Smooth muscle cell (in vitro differentiated cells): Measurements from ENCODE around the gene OLIG1. TPM values are rescaled to one million over a fixed set of nuclear protein-coding genes. Genes with fewer than 3 reads are reported as not detected.

ENCODE experiments used
- DNase-seq: peaks from one replicate; lab custom pipeline; 2025; ENCODE audit not compliant: unreplicated experiment; lab: John Stamatoyannopoulos, UW
- H2AFZ ChIP-seq: fragments of 200-600 bp; sonication (generic); 2 replicates; pipeline ENCODE4 v1.6.0; 2016; ENCODE audit warnings: antibody characterized with exemption, low read depth, mild to moderate bottlenecking
- H3F3A ChIP-seq: fragments of 200-600 bp; sonication (generic); 2 replicates; pipeline ENCODE4 v1.6.0; 2017; ENCODE audit warnings: antibody characterized with exemption, low read depth
- H3K27ac ChIP-seq: fragments of 200-600 bp; sonication (generic); 2 replicates; pipeline ENCODE4 v1.5.1; 2016; ENCODE audit warnings: low read depth, mild to moderate bottlenecking
- H3K27me3 ChIP-seq: fragments of 200-600 bp; sonication (generic); 2 replicates; pipeline ENCODE4 v1.6.1; 2016; ENCODE audit warnings: low read depth, mild to moderate bottlenecking
- H3K36me3 ChIP-seq: fragments of 200-600 bp; sonication (generic); 2 replicates; pipeline ENCODE4 v1.5.1; 2016; ENCODE audit warnings: low read depth
- H3K4me1 ChIP-seq: fragments of 200-600 bp; sonication (generic); 2 replicates; pipeline ENCODE4 v1.5.1; 2016; ENCODE audit warnings: low read depth
- H3K4me2 ChIP-seq: fragments of 200-600 bp; sonication (generic); 2 replicates; pipeline ENCODE4 v1.6.0; 2016; ENCODE audit warnings: mild to moderate bottlenecking
- H3K4me3 ChIP-seq: fragments of 200-600 bp; sonication (generic); 2 replicates; pipeline ENCODE4 v1.5.1; 2016; ENCODE audit warnings: mild to moderate bottlenecking
- H3K79me2 ChIP-seq: fragments of 200-600 bp; sonication (generic); 2 replicates; pipeline ENCODE4 v1.6.0; 2016; ENCODE audit warnings: low read depth, mild to moderate bottlenecking
- H3K9ac ChIP-seq: fragments of 200-600 bp; sonication (generic); 2 replicates; pipeline ENCODE4 v1.6.0; 2016; ENCODE audit warnings: low read depth
- H3K9me3 ChIP-seq: fragments of 200-600 bp; sonication (generic); replicated peaks from 2 replicates; pipeline ENCODE4 v1.5.1; 2016; ENCODE audit warnings: low read depth
- H4K20me1 ChIP-seq: fragments of 200-600 bp; sonication (generic); 2 replicates; pipeline ENCODE4 v1.6.0; 2016; ENCODE audit warnings: low read depth
- WGBS: methylation state at CpG from one replicate; pipeline ENCODE4 v1.1.7; 2016; ENCODE audit warnings: low lambda C conversion rate; 5-methylcytosine and 5-hydroxymethylcytosine counted together
- polyA plus RNA-seq: library from polyadenylated mRNA; unstranded; fragments of >200 nt; fragmentation: Nextera tagmentation; extraction: Ambion mirVana; gene quantifications from 2 replicates; pipeline ENCODE4 v1.2.1, GENCODE V29; 2016
- total RNA-seq: library from RNA; depleted of rRNA; stranded (reverse); fragments of >200 nt; gene quantifications from 2 replicates; pipeline ENCODE4 v1.2.3, GENCODE V29; 2014
- TF ChIP-seq, protein P1 (sequence below): fragments of 200-600 bp; sonication (generic); IDR thresholded peaks from 2 replicates; pipeline ENCODE4 v1.5.1; 2017; ENCODE audit warnings: borderline replicate concordance, mild to moderate bottlenecking, antibody characterized with exemption; ENCODE audit not compliant: insufficient read depth, poor library complexity, severe bottlenecking

The OLIG1 gene
- total and polyA plus RNA-seq, 2 experiments from 2014 or later = not detected

DNA sequence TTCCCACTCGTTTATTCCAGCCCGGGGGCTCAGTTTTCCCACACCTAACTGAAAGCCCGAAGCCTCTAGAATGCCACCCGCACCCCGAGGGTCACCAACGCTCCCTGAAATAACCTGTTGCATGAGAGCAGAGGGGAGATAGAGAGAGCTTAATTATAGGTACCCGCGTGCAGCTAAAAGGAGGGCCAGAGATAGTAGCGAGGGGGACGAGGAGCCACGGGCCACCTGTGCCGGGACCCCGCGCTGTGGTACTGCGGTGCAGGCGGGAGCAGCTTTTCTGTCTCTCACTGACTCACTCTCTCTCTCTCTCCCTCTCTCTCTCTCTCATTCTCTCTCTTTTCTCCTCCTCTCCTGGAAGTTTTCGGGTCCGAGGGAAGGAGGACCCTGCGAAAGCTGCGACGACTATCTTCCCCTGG, 43.5 kb upstream of the OLIG1 start:
- no peaks in the 10 kb centered on the region for H4K20me1 ChIP-seq

DNA sequence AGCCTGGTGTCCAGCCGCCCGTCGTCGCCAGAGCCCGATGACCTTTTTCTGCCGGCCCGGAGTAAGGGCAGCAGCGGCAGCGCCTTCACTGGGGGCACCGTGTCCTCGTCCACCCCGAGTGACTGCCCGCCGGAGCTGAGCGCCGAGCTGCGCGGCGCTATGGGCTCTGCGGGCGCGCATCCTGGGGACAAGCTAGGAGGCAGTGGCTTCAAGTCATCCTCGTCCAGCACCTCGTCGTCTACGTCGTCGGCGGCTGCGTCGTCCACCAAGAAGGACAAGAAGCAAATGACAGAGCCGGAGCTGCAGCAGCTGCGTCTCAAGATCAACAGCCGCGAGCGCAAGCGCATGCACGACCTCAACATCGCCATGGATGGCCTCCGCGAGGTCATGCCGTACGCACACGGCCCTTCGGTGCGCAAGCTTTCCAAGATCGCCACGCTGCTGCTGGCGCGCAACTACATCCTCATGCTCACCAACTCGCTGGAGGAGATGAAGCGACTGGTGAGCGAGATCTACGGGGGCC, 43.0 kb upstream of the OLIG1 start:
- WGBS = 5% methylated on average over 54 of the region's 54 CpGs
- Histone ChIP-seq H3K9ac (no peak overlapping the region), H3K27me3 (peaks cover 100% of the 10 kb centered on the region), H3K9me3 (no peaks in the 10 kb centered on the region), H3K4me3 (no peak overlapping the region), H2AFZ (no peak overlapping the region), H4K20me1 (no peaks in the 10 kb centered on the region), H3K79me2 (no peaks in the 10 kb centered on the region), H3K4me2 (no peak overlapping the region), H3K36me3 (no peaks in the 10 kb centered on the region), H3K27ac (no peak overlapping the region), H3K4me1 (peaks cover 15% of the 10 kb centered on the region), H3F3A (no peaks in the 10 kb centered on the region)
- TF ChIP-seq, protein P1, sequence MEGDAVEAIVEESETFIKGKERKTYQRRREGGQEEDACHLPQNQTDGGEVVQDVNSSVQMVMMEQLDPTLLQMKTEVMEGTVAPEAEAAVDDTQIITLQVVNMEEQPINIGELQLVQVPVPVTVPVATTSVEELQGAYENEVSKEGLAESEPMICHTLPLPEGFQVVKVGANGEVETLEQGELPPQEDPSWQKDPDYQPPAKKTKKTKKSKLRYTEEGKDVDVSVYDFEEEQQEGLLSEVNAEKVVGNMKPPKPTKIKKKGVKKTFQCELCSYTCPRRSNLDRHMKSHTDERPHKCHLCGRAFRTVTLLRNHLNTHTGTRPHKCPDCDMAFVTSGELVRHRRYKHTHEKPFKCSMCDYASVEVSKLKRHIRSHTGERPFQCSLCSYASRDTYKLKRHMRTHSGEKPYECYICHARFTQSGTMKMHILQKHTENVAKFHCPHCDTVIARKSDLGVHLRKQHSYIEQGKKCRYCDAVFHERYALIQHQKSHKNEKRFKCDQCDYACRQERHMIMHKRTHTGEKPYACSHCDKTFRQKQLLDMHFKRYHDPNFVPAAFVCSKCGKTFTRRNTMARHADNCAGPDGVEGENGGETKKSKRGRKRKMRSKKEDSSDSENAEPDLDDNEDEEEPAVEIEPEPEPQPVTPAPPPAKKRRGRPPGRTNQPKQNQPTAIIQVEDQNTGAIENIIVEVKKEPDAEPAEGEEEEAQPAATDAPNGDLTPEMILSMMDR = no peak
- no peak for DNase-seq

More for the DNA sequence above, 43.5 kb upstream of the OLIG1 start:
- WGBS = 14% methylated on average over 21 of the region's 21 CpGs
- no peak overlapping the region for H3K27ac ChIP-seq
- H3K4me1 ChIP-seq = peaks cover 15% of the 10 kb centered on the region
- no peak for DNase-seq
- H3K27me3 ChIP-seq = peaks cover 100% of the 10 kb centered on the region
- no peaks in the 10 kb centered on the region for H3K9me3 ChIP-seq
- no peaks in the 10 kb centered on the region for H3K79me2 ChIP-seq
- H3K36me3 ChIP-seq = no peaks in the 10 kb centered on the region
- no peak overlapping the region for H3K9ac ChIP-seq
- H2AFZ ChIP-seq = no peak overlapping the region
- no peak overlapping the region for H3K4me3 ChIP-seq
- TF ChIP-seq, protein P1 = no peak
- H3K4me2 ChIP-seq = no peak overlapping the region
- H3F3A ChIP-seq = no peaks in the 10 kb centered on the region

DNA sequence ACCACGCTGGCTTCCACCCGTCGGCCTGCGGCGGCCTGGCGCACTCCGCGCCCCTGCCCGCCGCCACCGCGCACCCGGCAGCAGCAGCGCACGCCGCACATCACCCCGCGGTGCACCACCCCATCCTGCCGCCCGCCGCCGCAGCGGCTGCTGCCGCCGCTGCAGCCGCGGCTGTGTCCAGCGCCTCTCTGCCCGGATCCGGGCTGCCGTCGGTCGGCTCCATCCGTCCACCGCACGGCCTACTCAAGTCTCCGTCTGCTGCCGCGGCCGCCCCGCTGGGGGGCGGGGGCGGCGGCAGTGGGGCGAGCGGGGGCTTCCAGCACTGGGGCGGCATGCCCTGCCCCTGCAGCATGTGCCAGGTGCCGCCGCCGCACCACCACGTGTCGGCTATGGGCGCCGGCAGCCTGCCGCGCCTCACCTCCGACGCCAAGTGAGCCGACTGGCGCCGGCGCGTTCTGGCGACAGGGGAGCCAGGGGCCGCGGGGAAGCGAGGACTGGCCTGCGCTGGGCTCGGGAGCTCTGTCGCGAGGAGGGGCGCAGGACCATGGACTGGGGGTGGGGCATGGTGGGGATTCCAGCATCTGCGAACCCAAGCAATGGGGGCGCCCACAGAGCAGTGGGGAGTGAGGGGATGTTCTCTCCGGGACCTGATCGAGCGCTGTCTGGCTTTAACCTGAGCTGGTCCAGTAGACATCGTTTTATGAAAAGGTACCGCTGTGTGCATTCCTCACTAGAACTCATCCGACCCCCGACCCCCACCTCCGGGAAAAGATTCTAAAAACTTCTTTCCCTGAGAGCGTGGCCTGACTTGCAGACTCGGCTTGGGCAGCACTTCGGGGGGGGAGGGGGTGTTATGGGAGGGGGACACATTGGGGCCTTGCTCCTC, 42.3 kb upstream of the OLIG1 start:
- TF ChIP-seq, protein P1 = no peak
- Histone ChIP-seq H4K20me1 (no peaks in the 10 kb centered on the region), H3K4me2 (no peak overlapping the region), H3K79me2 (no peaks in the 10 kb centered on the region), H2AFZ (no peak overlapping the region), H3K27me3 (peaks cover 100% of the 10 kb centered on the region), H3F3A (no peaks in the 10 kb centered on the region), H3K27ac (no peak overlapping the region), H3K4me3 (no peak overlapping the region), H3K9me3 (no peaks in the 10 kb centered on the region), H3K4me1 (peaks cover 11% of the 10 kb centered on the region), H3K9ac (no peak overlapping the region), H3K36me3 (no peaks in the 10 kb centered on the region)
- WGBS = 4% methylated on average over 63 of the region's 85 CpGs
- DNase-seq = no peak

DNA sequence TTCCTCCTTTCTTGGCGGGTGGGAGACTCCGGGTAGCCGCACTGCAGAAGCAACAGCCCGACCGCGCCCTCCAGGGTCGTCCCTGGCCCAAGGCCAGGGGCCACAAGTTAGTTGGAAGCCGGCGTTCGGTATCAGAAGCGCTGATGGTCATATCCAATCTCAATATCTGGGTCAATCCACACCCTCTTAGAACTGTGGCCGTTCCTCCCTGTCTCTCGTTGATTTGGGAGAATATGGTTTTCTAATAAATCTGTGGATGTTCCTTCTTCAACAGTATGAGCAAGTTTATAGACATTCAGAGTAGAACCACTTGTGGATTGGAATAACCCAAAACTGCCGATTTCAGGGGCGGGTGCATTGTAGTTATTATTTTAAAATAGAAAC, 41.7 kb upstream of the OLIG1 start:
- no peak overlapping the region for H3K9ac ChIP-seq
- no peak for DNase-seq
- TF ChIP-seq, protein P1 = no peak
- H3K79me2 ChIP-seq = no peaks in the 10 kb centered on the region
- no peak overlapping the region for H3K4me3 ChIP-seq
- no peaks in the 10 kb centered on the region for H3K9me3 ChIP-seq
- 16% methylated on average over 15 of the region's 15 CpGs for WGBS
- no peak overlapping the region for H3K27ac ChIP-seq
- no peaks in the 10 kb centered on the region for H4K20me1 ChIP-seq
- H3K27me3 ChIP-seq = peaks cover 100% of the 10 kb centered on the region
- H3K4me1 ChIP-seq = peaks cover 6% of the 10 kb centered on the region
- H3F3A ChIP-seq = no peaks in the 10 kb centered on the region
- H2AFZ ChIP-seq = no peak overlapping the region
- H3K36me3 ChIP-seq = no peaks in the 10 kb centered on the region
- no peak overlapping the region for H3K4me2 ChIP-seq
